ENCODE measurements around the gene MPPED2.

DNA sequence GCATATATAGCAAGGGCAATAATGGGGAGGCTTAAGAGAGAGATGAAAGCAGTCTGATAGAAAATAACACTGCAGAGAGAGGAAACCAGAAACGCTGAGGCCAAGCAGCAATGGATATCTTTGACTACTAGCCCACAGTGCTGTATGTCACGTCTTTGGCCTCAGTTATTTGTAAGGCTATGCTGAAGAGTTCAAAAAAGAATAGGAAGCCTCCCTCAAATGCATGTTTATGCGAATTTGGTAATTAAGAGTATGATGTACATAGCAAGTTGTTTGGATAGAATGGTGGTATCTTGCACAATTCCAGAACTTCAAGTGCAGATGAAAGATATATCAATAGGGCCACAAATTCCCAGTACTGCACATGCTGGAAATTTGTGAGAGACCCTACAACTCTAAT is 89.2 kb downstream of the MPPED2 start:
- TF ChIP-seq POLR2A (IDR thresholded peaks at IDR 0.05; ENCODE audit: low read depth, low read length) (no peak), TAF1 (IDR thresholded peaks at IDR 0.05; ENCODE audit: borderline replicate concordance, low read depth, low read length) (no peak), POLR2AphosphoS5 (IDR thresholded peaks at IDR 0.05; ENCODE audit: low read depth, low read length) (no peak)

All from GM12892 (cell line).